Peyer's patch (tissue), 4 donors: Measurements from ENCODE around the gene MIDN.

Source experiments
- POLR2A ChIP-seq, 2 donors: fragments of 450-650 bp; IDR thresholded peaks; one replicate each; pipeline ENCODE4 v1.5.1; 2017; ENCODE audit warnings: antibody characterized with exemption in 2 of 2, mild to moderate bottlenecking in 2 of 2, moderate library complexity in 2 of 2
- TF ChIP-seq, protein P1 (sequence below), 6 experiments: fragments of 450-650 bp in 4 of 6; fragments of 200-600 bp in 2 of 6; sonication (generic) in 1 of 6; IDR thresholded peaks; one replicate each; pipeline ENCODE4 v1.5.1; 2017 to 2019; ENCODE audit warnings: antibody characterized with exemption in 6 of 6, mild to moderate bottlenecking in 3 of 6, moderate library complexity in 1 of 6

GRCh38 chr19:1234051-1234954, 14.1 kb upstream of the MIDN start:
- TF ChIP-seq, protein P1, sequence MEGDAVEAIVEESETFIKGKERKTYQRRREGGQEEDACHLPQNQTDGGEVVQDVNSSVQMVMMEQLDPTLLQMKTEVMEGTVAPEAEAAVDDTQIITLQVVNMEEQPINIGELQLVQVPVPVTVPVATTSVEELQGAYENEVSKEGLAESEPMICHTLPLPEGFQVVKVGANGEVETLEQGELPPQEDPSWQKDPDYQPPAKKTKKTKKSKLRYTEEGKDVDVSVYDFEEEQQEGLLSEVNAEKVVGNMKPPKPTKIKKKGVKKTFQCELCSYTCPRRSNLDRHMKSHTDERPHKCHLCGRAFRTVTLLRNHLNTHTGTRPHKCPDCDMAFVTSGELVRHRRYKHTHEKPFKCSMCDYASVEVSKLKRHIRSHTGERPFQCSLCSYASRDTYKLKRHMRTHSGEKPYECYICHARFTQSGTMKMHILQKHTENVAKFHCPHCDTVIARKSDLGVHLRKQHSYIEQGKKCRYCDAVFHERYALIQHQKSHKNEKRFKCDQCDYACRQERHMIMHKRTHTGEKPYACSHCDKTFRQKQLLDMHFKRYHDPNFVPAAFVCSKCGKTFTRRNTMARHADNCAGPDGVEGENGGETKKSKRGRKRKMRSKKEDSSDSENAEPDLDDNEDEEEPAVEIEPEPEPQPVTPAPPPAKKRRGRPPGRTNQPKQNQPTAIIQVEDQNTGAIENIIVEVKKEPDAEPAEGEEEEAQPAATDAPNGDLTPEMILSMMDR (IDR thresholded peaks at IDR 0.05): no peak
- no peak for TF ChIP-seq POLR2A (IDR thresholded peaks at IDR 0.05)
